C4-2B (cell line): ENCODE measurements around the gene ZCCHC18.

Experiments used
- CTCF ChIP-seq: fragments of 450-650 bp; conservative IDR thresholded peaks from 2 replicates; pipeline ENCODE4 v1.5.1; 2017; ENCODE audit warnings: mild to moderate bottlenecking
- ZFX ChIP-seq: fragments of 450-650 bp; IDR thresholded peaks from 2 replicates; pipeline ENCODE4 v1.6.1; 2017

GRCh38 chrX:104113222-104113965 is 1.1 kb downstream of the ZCCHC18 start:
- peak; percentile 70 for TF ChIP-seq CTCF
- TF ChIP-seq ZFX, result no peak
